HG03103 (cell line): ENCODE data around the gene WWOX.

ENCODE experiments used
- ATAC-seq: cut with Tn5 transposase; IDR thresholded peaks from one replicate; pipeline ENCODE4 v1.9.1; 2021; ENCODE audit warnings: low read depth; ENCODE audit not compliant: unreplicated experiment

WWOX gene

GRCh38 chr16:79114759-79115158, 1015.3 kb downstream of the WWOX start:
- no peak for ATAC-seq

GRCh38 chr16:79121906-79122305, 1022.5 kb downstream of the WWOX start:
- no peak for ATAC-seq

- no peak for ATAC-seq
Measured at GRCh38 chr16:79122343-79122742, 1022.9 kb downstream of the WWOX start.

- no peak for ATAC-seq
Measured at GRCh38 chr16:79124016-79124756, 1024.7 kb downstream of the WWOX start.

- no peak for ATAC-seq
Measured at GRCh38 chr16:79127766-79128165, 1028.3 kb downstream of the WWOX start.

GRCh38 chr16:79128706-79129105, 1029.3 kb downstream of the WWOX start:
- no peak for ATAC-seq

GRCh38 chr16:79130616-79131015, 1031.2 kb downstream of the WWOX start:
- no peak for ATAC-seq

- no peak for ATAC-seq
Measured at GRCh38 chr16:79131321-79132075, 1032.0 kb downstream of the WWOX start.

GRCh38 chr16:79132701-79133100, 1033.2 kb downstream of the WWOX start:
- no peak for ATAC-seq

GRCh38 chr16:79134300-79134699, 1034.8 kb downstream of the WWOX start:
- ATAC-seq: no peak

GRCh38 chr16:79136955-79137354, 1037.5 kb downstream of the WWOX start:
- no peak for ATAC-seq

GRCh38 chr16:79137426-79137939, 1038.0 kb downstream of the WWOX start:
- ATAC-seq: no peak

- ATAC-seq: no peak
Measured at GRCh38 chr16:79139799-79140198, 1040.3 kb downstream of the WWOX start.

- ATAC-seq: no peak
Measured at GRCh38 chr16:79143026-79143425, 1043.6 kb downstream of the WWOX start.

GRCh38 chr16:79150151-79150550, 1050.7 kb downstream of the WWOX start:
- ATAC-seq: no peak

- ATAC-seq: no peak
Measured at GRCh38 chr16:79150632-79151310, 1051.3 kb downstream of the WWOX start.

GRCh38 chr16:79154086-79154485, 1054.6 kb downstream of the WWOX start:
- no peak for ATAC-seq

GRCh38 chr16:79155471-79155870, 1056.0 kb downstream of the WWOX start:
- no peak for ATAC-seq

GRCh38 chr16:79155904-79156303, 1056.5 kb downstream of the WWOX start:
- ATAC-seq: no peak

GRCh38 chr16:79156761-79157160, 1057.3 kb downstream of the WWOX start:
- ATAC-seq: no peak

GRCh38 chr16:79158337-79158736, 1058.9 kb downstream of the WWOX start:
- no peak for ATAC-seq
